Right lobe of liver (tissue), 4 donors: ENCODE measurements around the gene MAPT.
"Not testable (repeated sequence)": the region's sequence is repeated elsewhere in the genome, so short reads cannot be mapped to it uniquely, and the experiment has no call there.

Source experiments
- CTCF ChIP-seq, 4 donors: fragments of 200-600 bp in 3 of 4; fragments of 450-650 bp in 1 of 4; IDR thresholded peaks; one replicate each; pipeline versions ENCODE4 v1.5.1 to v1.8.0; 2016 to 2022; ENCODE audit warnings: antibody characterized with exemption in 4 of 4, mild to moderate bottlenecking in 2 of 4
- POLR2A ChIP-seq: fragments of 450-650 bp; IDR thresholded peaks from one replicate; pipeline ENCODE4 v1.6.1; 2017; ENCODE audit warnings: antibody characterized with exemption, mild to moderate bottlenecking
- donor health status: DM: no; HTN: no; CAD: no.
- donor health status: DM: no; HTN: no; CAD: no.
- donor health status: DM: no; HTN: yes; CAD: no.

- not testable (repeated sequence) for TF ChIP-seq CTCF (IDR thresholded peaks at IDR 0.05); POLR2A
Observed at GRCh38 chr17:45913030-45913429, 18.7 kb downstream of the MAPT start.
